ENCODE results near the gene ZNF518A.

- TF ChIP-seq CTCF (IDR thresholded peaks at IDR 0.05) (no peak), POLR2AphosphoS5 (IDR thresholded peaks at IDR 0.05; ENCODE audit: low read depth, low read length) (no peak), REST (IDR thresholded peaks at IDR 0.05; ENCODE audit: insufficient read depth in 1 of 2, low read depth in 2 of 2, low read length in 1 of 2) (no peak)
These were observed 7.5 kb downstream of the ZNF518A start for GRCh38 chr10:96137567-96137966.
